ENCODE data around the gene CR2. TPM values are rescaled to one million over a fixed set of nuclear protein-coding genes. Genes with fewer than 3 reads are reported as not detected.

The CR2 gene
- total RNA-seq, 1 donor from 2014 or later, result 0.15 TPM

GRCh38 chr1:207497941-207498340 is 43.8 kb downstream of the CR2 start:
- Mint-ChIP-seq H3K9me3 (no peaks in the 10 kb centered on the region), H3K27ac (no peak overlapping the region)

DNA sequence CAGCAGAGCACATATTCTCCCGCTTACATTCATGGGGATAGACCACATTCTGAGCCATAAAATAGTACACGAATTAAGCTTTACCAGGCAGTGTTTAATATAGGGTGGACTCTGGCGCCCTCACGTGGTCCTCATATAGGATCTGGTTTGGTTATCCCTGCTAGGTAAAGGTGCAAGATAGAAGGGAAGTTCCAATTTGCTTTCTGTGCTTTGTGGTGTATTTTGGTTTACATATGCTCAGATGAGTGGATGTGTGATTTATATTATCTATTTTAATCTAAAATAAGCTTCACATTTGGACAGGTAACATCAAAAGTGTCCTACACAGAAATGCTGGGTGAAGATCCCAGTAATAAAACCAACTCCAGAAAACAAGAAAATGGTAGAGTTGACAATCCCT is 45.4 kb downstream of the CR2 start:
- no peak overlapping the region for H3K4me2 ChIP-seq
- H3K9me3 ChIP-seq (ENCODE audit: low read depth), result no peaks in the 10 kb centered on the region
- Mint-ChIP-seq H3K4me3 (no peak overlapping the region), H3K4me1 (peaks cover 8% of the 10 kb centered on the region), H3K27me3 (ENCODE audit: insufficient read depth, low read depth) (peaks cover 21% of the 10 kb centered on the region), H3K27ac (no peak overlapping the region), H3K9me3 (no peaks in the 10 kb centered on the region), H3K36me3 (no peaks in the 10 kb centered on the region)
- peak; percentile 77 for DNase-seq (ENCODE audit: low spot score)
- TF ChIP-seq, protein P1, sequence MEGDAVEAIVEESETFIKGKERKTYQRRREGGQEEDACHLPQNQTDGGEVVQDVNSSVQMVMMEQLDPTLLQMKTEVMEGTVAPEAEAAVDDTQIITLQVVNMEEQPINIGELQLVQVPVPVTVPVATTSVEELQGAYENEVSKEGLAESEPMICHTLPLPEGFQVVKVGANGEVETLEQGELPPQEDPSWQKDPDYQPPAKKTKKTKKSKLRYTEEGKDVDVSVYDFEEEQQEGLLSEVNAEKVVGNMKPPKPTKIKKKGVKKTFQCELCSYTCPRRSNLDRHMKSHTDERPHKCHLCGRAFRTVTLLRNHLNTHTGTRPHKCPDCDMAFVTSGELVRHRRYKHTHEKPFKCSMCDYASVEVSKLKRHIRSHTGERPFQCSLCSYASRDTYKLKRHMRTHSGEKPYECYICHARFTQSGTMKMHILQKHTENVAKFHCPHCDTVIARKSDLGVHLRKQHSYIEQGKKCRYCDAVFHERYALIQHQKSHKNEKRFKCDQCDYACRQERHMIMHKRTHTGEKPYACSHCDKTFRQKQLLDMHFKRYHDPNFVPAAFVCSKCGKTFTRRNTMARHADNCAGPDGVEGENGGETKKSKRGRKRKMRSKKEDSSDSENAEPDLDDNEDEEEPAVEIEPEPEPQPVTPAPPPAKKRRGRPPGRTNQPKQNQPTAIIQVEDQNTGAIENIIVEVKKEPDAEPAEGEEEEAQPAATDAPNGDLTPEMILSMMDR (IDR thresholded peaks at IDR 0.05), result peak; percentile 87
- TF ChIP-seq EZH2phosphoT487 (IDR thresholded peaks at IDR 0.05), result no peak
- no peaks in the 10 kb centered on the region for H3K79me2 ChIP-seq (ENCODE audit: low read depth)
- H3F3A ChIP-seq (ENCODE audit: low read depth), result no peaks in the 10 kb centered on the region
- H3K4me1 ChIP-seq, result no peaks in the 10 kb centered on the region
- peaks cover 90% of the 10 kb centered on the region for H3K27me3 ChIP-seq
- H3K4me3 ChIP-seq, result no peak overlapping the region
- H4K20me1 ChIP-seq (ENCODE audit: low read depth), result no peaks in the 10 kb centered on the region
- H3K27ac ChIP-seq, result no peak overlapping the region
- H3K36me3 ChIP-seq, result no peaks in the 10 kb centered on the region
- no peak overlapping the region for H2AFZ ChIP-seq (replicated peaks)
- H3K9ac ChIP-seq, result no peak overlapping the region

More at GRCh38 chr1:207497941-207498340, 43.8 kb downstream of the CR2 start:
- Histone ChIP-seq H3K79me2 (ENCODE audit: low read depth) (no peaks in the 10 kb centered on the region), H3K4me3 (no peak overlapping the region), H3K36me3 (no peaks in the 10 kb centered on the region), H3K4me2 (no peak overlapping the region), H3K9me3 (ENCODE audit: low read depth) (no peaks in the 10 kb centered on the region), H2AFZ (replicated peaks) (no peak overlapping the region), H3K4me1 (no peaks in the 10 kb centered on the region), H3K9ac (no peak overlapping the region), H3K27ac (no peak overlapping the region), H3K27me3 (peaks cover 96% of the 10 kb centered on the region), H4K20me1 (ENCODE audit: low read depth) (no peaks in the 10 kb centered on the region), H3F3A (ENCODE audit: low read depth) (no peaks in the 10 kb centered on the region)
- peaks cover 8% of the 10 kb centered on the region for H3K4me1 Mint-ChIP-seq
- no peak overlapping the region for H3K4me3 Mint-ChIP-seq
- peaks cover 21% of the 10 kb centered on the region for H3K27me3 Mint-ChIP-seq (ENCODE audit: insufficient read depth, low read depth)
- H3K36me3 Mint-ChIP-seq, result no peaks in the 10 kb centered on the region
- TF ChIP-seq EZH2 (IDR thresholded peaks at IDR 0.05), result no peak
- no peak for TF ChIP-seq EZH2phosphoT487 (IDR thresholded peaks at IDR 0.05)
- TF ChIP-seq, protein P1 (IDR thresholded peaks at IDR 0.05), result no peak
- DNase-seq (ENCODE audit: low spot score), result no peak

DNA sequence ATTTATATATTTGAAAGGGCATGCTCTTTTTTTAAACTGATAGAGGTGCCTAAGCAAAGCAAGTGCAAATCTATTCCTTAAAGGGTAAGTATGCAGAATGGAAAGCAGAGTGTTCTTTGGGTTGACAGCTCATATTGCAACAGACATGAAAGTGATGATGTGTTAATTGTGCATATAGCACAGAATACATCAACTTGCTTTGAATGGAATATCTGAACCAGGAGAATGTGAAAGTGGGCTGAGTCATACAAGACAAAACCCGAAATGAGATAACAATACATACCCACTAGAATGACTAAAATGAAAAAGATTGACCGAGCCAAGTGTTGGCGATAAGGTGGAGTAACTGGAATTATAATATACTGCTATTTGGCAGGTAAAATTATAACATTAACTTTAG is 46.2 kb downstream of the CR2 start:
- Histone ChIP-seq H4K20me1 (ENCODE audit: low read depth) (no peaks in the 10 kb centered on the region), H3K4me1 (no peaks in the 10 kb centered on the region), H3K27ac (no peak overlapping the region), H3K9ac (no peak overlapping the region), H3K36me3 (no peaks in the 10 kb centered on the region), H3K9me3 (ENCODE audit: low read depth) (no peaks in the 10 kb centered on the region), H3K4me3 (no peak overlapping the region), H3K79me2 (ENCODE audit: low read depth) (no peaks in the 10 kb centered on the region), H2AFZ (replicated peaks) (no peak overlapping the region), H3K4me2 (no peak overlapping the region), H3F3A (ENCODE audit: low read depth) (no peaks in the 10 kb centered on the region), H3K27me3 (peaks cover 82% of the 10 kb centered on the region)
- Mint-ChIP-seq H3K27me3 (ENCODE audit: insufficient read depth, low read depth) (peaks cover 19% of the 10 kb centered on the region), H3K4me1 (peaks cover 8% of the 10 kb centered on the region), H3K27ac (no peak overlapping the region), H3K4me3 (no peak overlapping the region), H3K36me3 (no peaks in the 10 kb centered on the region), H3K9me3 (no peaks in the 10 kb centered on the region)
- TF ChIP-seq EZH2phosphoT487 (IDR thresholded peaks at IDR 0.05) (no peak), EZH2 (IDR thresholded peaks at IDR 0.05) (no peak)
- TF ChIP-seq, protein P1 (IDR thresholded peaks at IDR 0.05), result no peak
- no peak for DNase-seq (ENCODE audit: low spot score)
